T-helper 2 cell treated with Interferon-gamma antibody and Interleukin-4, amounts not matched to agents 5 μg/mL and 100 μg/mL, for 36 hours (primary cell): ENCODE measurements around the gene TH.

ENCODE experiments used
- DNase-seq: peaks from one replicate; pipeline ENCODE4 v3.0.0; 2021; ENCODE audit warnings: low spot score
- H3K27ac Mint-ChIP-seq: one replicate; pipeline ENCODE4 v1.8.0; 2021; ENCODE audit warnings: mild to moderate bottlenecking, mixed read lengths
- H3K27me3 Mint-ChIP-seq: one replicate; pipeline ENCODE4 v1.8.0; 2021; ENCODE audit warnings: low read depth, mixed read lengths
- H3K36me3 Mint-ChIP-seq: one replicate; pipeline ENCODE4 v1.8.0; 2021; ENCODE audit warnings: low read depth, mixed read lengths
- H3K4me1 Mint-ChIP-seq: one replicate; pipeline ENCODE4 v1.8.0; 2021; ENCODE audit warnings: low read depth, mixed read lengths
- H3K4me3 Mint-ChIP-seq: one replicate; pipeline ENCODE4 v1.8.0; 2022; ENCODE audit warnings: mild to moderate bottlenecking, moderate library complexity, mixed read lengths
- H3K9me3 Mint-ChIP-seq: one replicate; pipeline ENCODE4 v1.8.0; 2021; ENCODE audit warnings: mixed read lengths

The TH gene

DNA sequence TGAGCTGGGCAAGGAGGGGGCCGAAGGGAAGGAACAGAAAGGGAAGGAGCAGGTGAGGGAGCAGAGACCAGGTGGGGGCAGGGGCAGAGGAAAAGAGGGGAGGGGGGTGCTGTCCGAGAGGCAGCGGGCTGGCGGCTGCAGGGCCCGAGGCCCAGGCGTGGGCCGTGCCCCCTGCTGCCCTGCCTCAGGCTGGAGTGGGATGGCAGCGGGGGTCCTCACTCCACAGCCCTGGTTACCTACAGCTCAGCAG, 34.7 kb downstream of the TH start:
- Mint-ChIP-seq H3K9me3 (no peaks in the 10 kb centered on the region), H3K4me1 (no peaks in the 10 kb centered on the region), H3K36me3 (no peaks in the 10 kb centered on the region), H3K27ac (no peak overlapping the region), H3K27me3 (peaks cover 47% of the 10 kb centered on the region), H3K4me3 (no peak overlapping the region)
- DNase-seq = no peak

DNA sequence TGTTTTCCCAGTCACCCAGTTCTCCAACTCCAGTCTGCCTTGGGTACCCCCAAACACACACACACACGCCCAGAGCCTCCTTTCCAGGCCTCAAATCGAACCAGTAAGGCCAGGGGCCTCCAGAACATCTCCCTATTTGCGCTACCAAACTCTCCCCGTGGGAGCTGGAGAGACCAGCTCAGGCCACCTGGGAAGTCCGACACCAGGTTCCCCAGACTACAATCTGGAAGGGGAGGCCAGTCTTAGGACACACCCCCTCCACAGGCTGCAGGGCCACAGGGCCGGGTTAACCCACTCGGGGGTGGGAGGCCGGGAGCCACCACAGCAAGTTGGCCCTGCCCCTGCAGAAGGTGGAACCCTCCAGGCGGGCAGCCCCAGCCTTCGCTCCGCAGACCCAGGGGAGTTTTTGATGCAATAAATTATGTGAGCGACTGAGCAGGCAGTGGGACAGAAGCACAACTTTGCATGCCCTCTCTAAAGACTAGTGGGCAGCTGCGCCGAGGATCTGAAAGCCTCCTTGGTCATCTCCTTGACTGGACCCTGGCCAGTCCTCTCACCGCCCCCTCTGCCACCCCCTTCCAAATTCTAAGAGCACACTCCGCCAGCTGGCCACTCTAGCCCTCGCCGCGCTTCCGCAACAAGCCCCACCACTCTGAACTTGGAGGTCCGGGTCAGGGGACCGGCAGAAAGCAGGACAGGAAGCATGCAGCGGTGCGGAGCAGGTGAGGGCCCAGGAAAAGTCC, 35.2 kb downstream of the TH start:
- Mint-ChIP-seq H3K9me3 (peaks cover 3% of the 10 kb centered on the region), H3K27ac (no peak overlapping the region), H3K4me3 (no peak overlapping the region), H3K27me3 (peaks cover 47% of the 10 kb centered on the region), H3K4me1 (no peaks in the 10 kb centered on the region), H3K36me3 (no peaks in the 10 kb centered on the region)
- no peak for DNase-seq

DNA sequence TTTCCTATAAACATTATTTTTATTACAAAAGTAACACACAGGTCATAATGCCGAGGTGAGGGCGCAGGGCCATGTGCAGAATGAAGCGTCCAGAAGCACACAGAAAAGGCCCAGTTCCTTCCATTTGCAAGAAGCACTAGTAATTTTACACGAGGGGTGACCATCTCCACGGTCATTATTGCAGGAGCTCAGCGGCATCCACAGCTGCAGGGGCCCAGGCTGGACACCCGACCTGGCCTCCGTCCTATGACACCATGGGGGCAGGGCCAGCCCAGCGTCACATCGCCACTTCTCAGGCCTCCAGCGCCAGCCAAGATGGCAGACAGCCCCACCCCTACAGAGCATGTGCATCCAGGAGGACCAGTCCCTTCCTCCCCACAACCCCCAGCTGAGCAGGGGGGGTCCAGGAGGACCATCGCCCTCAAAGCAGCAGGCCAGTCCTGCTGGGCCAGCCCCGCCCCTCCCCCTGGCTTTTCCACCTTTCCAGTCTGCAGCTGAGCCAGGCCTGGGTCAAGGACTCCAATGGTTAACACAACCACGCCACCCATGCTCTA, 35.9 kb downstream of the TH start:
- H3K27ac Mint-ChIP-seq = no peak overlapping the region
- H3K4me1 Mint-ChIP-seq = no peaks in the 10 kb centered on the region
- no peak overlapping the region for H3K4me3 Mint-ChIP-seq
- H3K27me3 Mint-ChIP-seq = peaks cover 45% of the 10 kb centered on the region
- peaks cover 5% of the 10 kb centered on the region for H3K9me3 Mint-ChIP-seq
- no peaks in the 10 kb centered on the region for H3K36me3 Mint-ChIP-seq
- no peak for DNase-seq

DNA sequence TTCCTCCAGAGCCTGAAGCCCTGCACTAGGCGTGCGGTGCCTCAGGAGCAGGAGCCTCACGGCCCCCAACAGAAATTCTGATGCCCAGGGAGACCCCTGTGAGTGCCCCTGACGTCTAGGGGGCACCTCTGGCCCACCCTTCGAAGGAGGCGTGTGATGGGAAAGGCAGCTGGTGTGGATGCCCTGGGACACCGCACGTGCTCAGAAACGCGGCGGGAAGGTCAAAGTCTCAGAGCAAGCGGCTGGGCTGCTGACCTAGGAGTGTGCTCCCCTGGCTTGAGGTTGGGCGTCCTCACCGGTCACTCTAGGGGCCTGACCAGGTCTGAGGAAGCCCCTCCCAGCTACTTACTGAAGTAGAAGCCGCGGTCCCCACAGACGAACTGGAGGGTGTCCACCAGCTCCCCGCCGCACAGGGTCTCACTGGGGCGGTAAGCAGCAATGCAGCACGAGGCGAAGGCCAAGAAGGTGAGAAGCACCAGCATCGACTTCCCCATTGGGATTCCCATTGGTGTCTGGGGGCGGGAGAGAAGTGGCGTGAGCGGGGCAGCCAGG, 36.5 kb downstream of the TH start:
- no peak for DNase-seq
- Mint-ChIP-seq H3K36me3 (no peaks in the 10 kb centered on the region), H3K4me1 (no peaks in the 10 kb centered on the region), H3K9me3 (peaks cover 5% of the 10 kb centered on the region), H3K27me3 (peaks cover 44% of the 10 kb centered on the region), H3K27ac (no peak overlapping the region), H3K4me3 (no peak overlapping the region)

DNA sequence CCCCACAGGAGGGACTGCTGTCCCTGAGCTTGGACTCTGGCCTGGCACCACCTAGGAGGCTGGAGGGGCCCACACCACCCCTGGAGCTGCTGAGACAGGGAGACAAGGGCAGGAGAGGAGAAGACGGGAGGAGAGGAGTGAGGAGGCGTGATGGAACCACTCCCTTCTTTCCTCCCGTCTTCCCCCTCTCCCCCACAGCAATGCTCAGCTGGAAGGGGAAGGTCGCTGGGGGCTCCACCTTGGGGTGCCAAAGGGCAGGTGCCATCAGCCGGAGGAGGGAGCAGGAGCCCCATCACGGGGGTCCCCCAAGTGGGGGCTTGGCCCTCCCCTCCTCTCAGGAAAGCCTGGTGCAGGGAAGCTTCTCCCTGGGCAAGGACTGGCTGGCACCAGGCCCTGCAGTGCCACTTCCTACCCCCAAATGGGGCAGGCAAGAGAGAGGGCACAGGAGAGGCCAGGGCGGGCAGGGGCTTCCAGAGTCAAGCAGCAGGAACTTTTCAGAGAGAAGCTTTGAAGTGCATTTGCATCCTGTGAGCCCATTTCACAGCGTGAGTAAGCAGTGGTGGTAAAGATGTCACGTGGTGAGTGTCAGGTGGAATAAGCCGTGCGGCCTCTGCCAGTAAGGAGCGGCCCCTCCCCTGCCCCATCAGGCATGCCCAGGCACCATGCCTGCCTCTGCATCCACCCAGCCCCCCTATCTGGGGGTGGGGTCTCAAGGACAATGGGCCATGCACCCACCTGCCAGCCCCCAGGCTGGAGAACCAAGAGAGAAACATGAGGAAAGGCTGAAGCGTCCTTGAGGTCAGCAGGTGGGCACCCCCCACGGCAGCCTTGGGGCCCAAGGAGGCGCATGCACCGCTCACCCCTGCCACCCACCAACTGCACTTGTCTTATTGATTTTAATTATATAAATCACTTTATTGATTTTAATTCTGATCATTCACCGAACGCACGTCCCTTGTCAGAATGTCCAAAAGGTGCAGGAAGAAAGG, 37.3 kb downstream of the TH start:
- no peak for DNase-seq
- Mint-ChIP-seq H3K27me3 (peaks cover 42% of the 10 kb centered on the region), H3K4me3 (no peak overlapping the region), H3K27ac (no peak overlapping the region), H3K4me1 (no peaks in the 10 kb centered on the region), H3K36me3 (no peaks in the 10 kb centered on the region), H3K9me3 (peaks cover 5% of the 10 kb centered on the region)

DNA sequence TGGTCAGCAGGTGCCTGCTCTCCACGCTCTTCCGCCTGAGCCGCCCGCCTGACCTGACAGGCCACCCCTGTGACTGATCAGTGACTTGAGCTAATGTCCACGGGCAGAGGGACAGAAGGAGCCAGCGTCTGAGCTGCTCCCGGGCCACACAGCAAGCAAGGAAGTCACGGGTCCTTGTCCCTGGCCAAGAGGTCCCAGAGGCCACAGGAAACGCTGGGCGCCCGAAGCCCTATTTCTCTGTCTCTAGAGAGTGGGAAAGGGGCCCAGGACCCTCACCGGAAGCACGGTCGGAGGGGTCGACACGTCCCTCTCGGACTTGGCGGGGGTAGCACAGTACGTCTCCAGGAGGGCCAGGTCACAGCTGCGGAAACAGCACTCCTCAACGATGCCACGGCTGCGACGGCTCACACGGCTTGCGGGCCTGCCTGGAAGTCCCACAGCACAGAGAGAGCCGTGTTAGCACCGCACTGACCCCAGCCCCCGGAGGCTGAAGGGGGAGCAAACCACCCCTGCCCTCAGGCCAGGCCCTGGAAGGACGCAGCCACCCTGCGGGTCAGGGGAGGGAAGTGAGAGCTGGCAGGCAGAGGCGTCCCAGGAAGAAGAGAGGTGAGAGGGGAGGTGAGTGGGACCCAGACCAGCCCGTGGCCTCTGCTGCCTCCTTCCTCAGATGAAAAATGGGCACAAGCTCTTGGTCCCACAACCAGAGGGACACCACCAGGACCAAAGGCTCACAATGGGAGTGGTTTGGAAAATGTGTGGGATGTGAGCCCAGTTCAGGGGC, 38.2 kb downstream of the TH start:
- DNase-seq = no peak
- Mint-ChIP-seq H3K27me3 (peaks cover 41% of the 10 kb centered on the region), H3K36me3 (no peaks in the 10 kb centered on the region)

DNA sequence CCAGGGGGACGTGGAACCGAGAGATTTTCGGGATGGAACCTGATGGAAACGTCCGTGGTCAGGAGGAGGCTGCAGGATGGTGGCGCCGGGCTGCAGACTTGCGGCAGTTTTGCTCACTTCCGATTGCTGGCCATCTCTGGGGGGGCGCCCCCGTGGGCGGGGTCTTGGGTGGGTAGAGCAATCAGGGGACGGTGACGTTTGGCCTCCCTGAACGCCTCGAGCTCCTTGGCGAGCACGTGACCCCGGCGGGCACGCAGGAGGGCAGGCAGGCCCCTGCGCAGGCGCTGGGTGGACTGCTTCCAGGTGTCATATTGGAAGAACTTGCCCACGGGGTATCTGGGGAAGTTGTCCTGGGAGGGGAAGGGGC, 38.8 kb downstream of the TH start:
- H3K27me3 Mint-ChIP-seq = peaks cover 39% of the 10 kb centered on the region

More for the DNA sequence above, 38.2 kb downstream of the TH start:
- H3K4me3 Mint-ChIP-seq = no peak overlapping the region
- H3K9me3 Mint-ChIP-seq = peaks cover 5% of the 10 kb centered on the region
- H3K27ac Mint-ChIP-seq = no peak overlapping the region
- no peaks in the 10 kb centered on the region for H3K4me1 Mint-ChIP-seq

DNA sequence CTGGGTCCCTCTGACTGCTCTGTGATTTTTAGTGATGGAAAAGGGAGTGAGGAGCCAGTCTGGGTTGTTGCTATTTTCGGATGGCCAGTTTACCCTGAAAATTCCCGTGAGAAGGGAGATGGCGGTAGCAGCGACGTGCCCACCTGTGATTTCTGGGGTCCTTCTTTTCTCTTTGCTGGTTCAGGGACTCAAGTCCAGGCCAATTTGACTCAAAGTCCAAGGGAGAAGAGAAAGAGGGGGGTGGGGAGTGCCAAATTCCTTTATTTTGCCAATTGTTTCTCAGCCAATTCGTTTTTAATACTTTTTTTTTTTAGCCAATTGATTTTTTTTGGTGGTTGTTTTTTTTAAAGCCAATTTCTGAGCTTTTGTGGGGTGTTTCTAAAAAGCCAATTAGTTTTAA, 39.4 kb downstream of the TH start:
- no peak overlapping the region for H3K27ac Mint-ChIP-seq
- H3K27me3 Mint-ChIP-seq = peaks cover 33% of the 10 kb centered on the region
- H3K36me3 Mint-ChIP-seq = no peaks in the 10 kb centered on the region
- peaks cover 5% of the 10 kb centered on the region for H3K9me3 Mint-ChIP-seq
- DNase-seq = no peak
- no peak overlapping the region for H3K4me3 Mint-ChIP-seq
- H3K4me1 Mint-ChIP-seq = no peaks in the 10 kb centered on the region

More for the DNA sequence above, 38.8 kb downstream of the TH start:
- Mint-ChIP-seq H3K27ac (no peak overlapping the region), H3K36me3 (no peaks in the 10 kb centered on the region), H3K4me1 (no peaks in the 10 kb centered on the region), H3K9me3 (peaks cover 5% of the 10 kb centered on the region), H3K4me3 (no peak overlapping the region)
- no peak for DNase-seq

DNA sequence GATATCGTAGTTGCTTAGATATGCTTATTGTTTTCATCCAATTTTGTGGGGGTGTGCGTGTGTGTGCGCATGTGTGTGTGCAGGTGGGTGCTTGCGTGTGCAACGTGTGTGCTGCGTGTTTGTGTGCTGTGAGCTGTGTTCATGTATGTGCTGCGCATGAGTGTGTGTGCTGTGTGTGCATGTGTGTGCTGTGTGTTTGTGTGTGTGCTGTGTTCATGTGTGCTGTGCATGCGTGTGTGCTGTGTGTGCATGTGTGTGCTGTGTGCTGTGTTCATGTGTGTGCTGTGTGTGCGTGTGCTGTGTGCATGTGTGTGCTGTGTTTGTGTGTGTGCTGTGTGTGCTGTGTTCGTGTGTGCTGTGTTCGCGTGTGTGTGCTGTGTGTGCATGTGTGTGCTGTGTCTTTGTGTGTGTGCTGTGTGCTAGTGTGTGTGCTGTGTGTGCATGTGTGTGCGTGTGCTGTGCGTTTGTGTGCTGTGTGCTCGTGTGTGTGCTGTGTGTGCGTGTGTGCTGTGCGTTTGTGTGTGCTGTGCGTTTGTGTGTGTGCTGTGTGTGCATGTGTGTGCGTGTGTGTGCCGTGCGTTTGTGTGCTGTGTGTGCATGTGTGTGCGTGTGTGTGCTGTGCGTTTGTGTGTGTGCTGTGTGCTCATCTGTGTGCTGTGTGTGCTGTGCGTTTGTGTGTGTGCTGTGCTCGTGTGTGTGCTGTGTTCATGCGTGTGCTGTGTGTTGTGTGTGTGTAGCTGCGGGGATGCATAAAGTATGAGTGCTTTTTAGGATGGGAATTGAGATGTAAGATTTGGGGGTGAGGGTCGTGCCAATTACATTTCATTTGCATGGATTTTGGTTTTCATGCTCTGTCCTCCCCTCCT, 40.0 kb downstream of the TH start:
- no peak for DNase-seq
- H3K4me3 Mint-ChIP-seq = no peak overlapping the region
- peaks cover 29% of the 10 kb centered on the region for H3K27me3 Mint-ChIP-seq
- H3K4me1 Mint-ChIP-seq = no peaks in the 10 kb centered on the region
- H3K36me3 Mint-ChIP-seq = no peaks in the 10 kb centered on the region
- H3K27ac Mint-ChIP-seq = no peak overlapping the region
- H3K9me3 Mint-ChIP-seq = peaks cover 5% of the 10 kb centered on the region

DNA sequence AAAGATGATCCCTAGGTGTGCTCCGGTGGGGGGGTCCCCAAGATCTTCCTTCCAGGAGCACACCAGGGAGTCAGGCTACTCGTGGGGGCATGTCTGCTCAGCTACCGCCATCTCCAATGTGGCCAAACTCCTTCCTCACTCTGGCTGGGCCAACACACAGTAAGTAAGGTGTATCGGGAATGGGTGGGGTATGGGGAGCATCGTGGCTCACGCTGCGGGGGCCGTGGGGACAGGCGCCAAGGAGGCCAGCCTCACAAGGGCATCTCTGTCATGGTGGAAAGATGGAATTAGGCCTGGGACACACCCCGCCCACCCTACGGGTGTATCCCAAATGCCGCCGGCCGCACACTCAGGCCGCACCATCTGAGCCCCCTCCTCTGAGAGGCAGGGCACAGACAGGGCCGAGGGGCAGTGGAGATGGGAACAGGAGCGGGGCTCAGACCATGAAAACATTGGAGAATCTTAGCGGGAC, 40.7 kb downstream of the TH start:
- Mint-ChIP-seq H3K36me3 (no peaks in the 10 kb centered on the region), H3K9me3 (peaks cover 5% of the 10 kb centered on the region), H3K4me3 (no peak overlapping the region), H3K27ac (no peak overlapping the region), H3K27me3 (peaks cover 22% of the 10 kb centered on the region), H3K4me1 (no peaks in the 10 kb centered on the region)
- no peak for DNase-seq

DNA sequence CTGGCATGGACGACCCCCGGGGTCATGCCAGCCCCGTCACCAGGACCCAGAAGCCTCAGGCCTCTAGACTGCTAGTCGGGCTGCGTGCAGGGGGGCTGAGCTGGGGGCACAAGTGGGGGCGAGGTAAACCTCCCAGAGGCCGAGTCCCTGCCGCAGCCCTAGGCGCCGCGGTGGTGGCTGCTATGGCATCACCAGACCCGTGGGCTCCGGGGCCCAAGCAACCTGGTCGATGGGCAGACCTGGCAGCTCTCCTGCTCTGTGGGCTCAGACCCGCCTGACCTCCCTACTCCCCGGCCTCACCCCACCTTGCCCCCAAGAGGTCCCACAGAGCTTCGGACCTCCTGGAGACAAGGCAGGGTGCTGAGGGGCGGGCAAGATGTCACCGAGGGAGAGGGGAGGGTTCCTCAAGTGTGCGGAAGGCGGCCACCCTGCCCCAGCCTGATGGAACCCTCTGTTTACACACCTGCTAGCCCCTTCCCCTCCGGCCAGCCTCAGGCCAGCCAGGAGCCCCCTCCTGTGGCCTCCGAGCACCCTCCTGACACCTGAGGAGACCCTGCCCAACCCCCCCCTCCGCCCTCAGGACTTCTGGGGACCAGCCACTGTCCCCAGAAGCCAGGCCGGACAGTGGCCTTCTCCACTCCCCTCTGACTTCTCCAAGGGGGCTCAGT, 41.8 kb downstream of the TH start:
- Mint-ChIP-seq H3K27me3 (peaks cover 18% of the 10 kb centered on the region), H3K27ac (no peak overlapping the region), H3K9me3 (peaks cover 5% of the 10 kb centered on the region), H3K36me3 (no peaks in the 10 kb centered on the region), H3K4me1 (no peaks in the 10 kb centered on the region), H3K4me3 (no peak overlapping the region)
- DNase-seq = no peak

DNA sequence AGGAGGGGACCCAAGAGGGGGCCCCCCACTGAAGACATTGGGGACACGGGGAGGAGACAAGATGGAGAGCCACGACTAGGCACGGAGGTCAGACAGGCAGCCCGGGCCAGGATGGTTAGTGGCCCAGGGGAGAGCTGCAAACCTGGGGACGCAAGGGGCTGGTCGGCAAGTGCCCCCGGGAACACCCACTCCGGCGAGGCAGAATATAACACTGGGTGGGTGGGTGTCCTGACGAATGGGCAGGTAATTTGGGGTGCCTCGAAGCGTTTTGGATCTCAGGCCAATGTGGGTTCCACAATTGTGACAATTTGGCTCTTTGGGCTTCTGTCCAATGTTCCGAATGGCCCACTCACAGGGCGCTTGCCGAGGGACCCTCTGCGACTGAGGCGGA, 42.3 kb downstream of the TH start:
- Mint-ChIP-seq H3K4me3 (no peak overlapping the region), H3K4me1 (no peaks in the 10 kb centered on the region), H3K9me3 (peaks cover 5% of the 10 kb centered on the region), H3K27ac (no peak overlapping the region), H3K36me3 (no peaks in the 10 kb centered on the region), H3K27me3 (peaks cover 17% of the 10 kb centered on the region)
- no peak for DNase-seq
